ENCODE data around the gene KCTD7. TPM values are rescaled to one million over a fixed set of nuclear protein-coding genes. Genes with fewer than 3 reads are reported as not detected.
"Not testable (repeated sequence)": the region's sequence is repeated elsewhere in the genome, so short reads cannot be mapped to it uniquely, and the experiment has no call there.

KCTD7 gene
- total RNA-seq, 1 experiment from 2014 or later = 28.0 TPM

GRCh38 chr7:66635982-66636546 lies 7.4 kb downstream of the KCTD7 start:
- H3K4me3 ChIP-seq (ENCODE audit: low read depth in 2 of 2, low read length in 2 of 2); H3K27me3 ChIP-seq (ENCODE audit: control insufficient read depth, insufficient read depth, low read length); POLR2A ChIA-PET; H3K4me1 ChIP-seq (ENCODE audit: control insufficient read depth, insufficient read depth, low read length); BruUV-seq (replicated peaks); H3K27ac ChIP-seq (ENCODE audit: low read length); intact Hi-C loops (cut with micrococcal nuclease; ENCODE audit: unreplicated experiment); DNase-seq (ENCODE audit: low read depth, low spot score); H3K9me3 ChIP-seq (ENCODE audit: control insufficient read depth, insufficient read depth, low read depth, low read length); CTCF ChIA-PET; in situ Hi-C loops (cut with HindIII; ENCODE audit: low pct_unique_long_range_greater_than_20kb, low sequenced_read_pairs): not testable (repeated sequence)
- peak; percentile 83 for ATAC-seq
- H3K36me3 ChIP-seq (ENCODE audit: control insufficient read depth, insufficient read depth, low read length) = peaks cover 24% of the 10 kb centered on the region

- no peak overlapping the region for H3K4me3 ChIP-seq (ENCODE audit: low read depth in 2 of 2, low read length in 2 of 2)
- POLR2A ChIA-PET = no interaction called here
- CTCF ChIA-PET = no interaction called here
- intact Hi-C loops (cut with micrococcal nuclease; ENCODE audit: unreplicated experiment) (no loop called here), in situ Hi-C loops (cut with HindIII; ENCODE audit: low pct_unique_long_range_greater_than_20kb, low sequenced_read_pairs) (no loop called here)
- DNase-seq (ENCODE audit: low read depth, low spot score) (no peak), ATAC-seq (no peak)
- BruUV-seq (replicated peaks) = no TSS peak
- peaks cover 27% of the 10 kb centered on the region for H3K36me3 ChIP-seq (ENCODE audit: control insufficient read depth, insufficient read depth, low read length)
- no peaks in the 10 kb centered on the region for H3K4me1 ChIP-seq (ENCODE audit: control insufficient read depth, insufficient read depth, low read length)
- no peaks in the 10 kb centered on the region for H3K9me3 ChIP-seq (ENCODE audit: control insufficient read depth, insufficient read depth, low read depth, low read length)
- no peak overlapping the region for H3K27ac ChIP-seq (ENCODE audit: low read length)
- H3K27me3 ChIP-seq (ENCODE audit: control insufficient read depth, insufficient read depth, low read length) = no peaks in the 10 kb centered on the region
- TF ChIP-seq REST (IDR thresholded peaks at IDR 0.05; ENCODE audit: insufficient read depth in 1 of 2, low read depth in 2 of 2, low read length in 1 of 2) (no peak), POLR2AphosphoS5 (IDR thresholded peaks at IDR 0.05; ENCODE audit: low read depth, low read length) (no peak), CTCF (IDR thresholded peaks at IDR 0.05) (no peak), SIN3A (IDR thresholded peaks at IDR 0.05; ENCODE audit: borderline replicate concordance, insufficient read depth, low read depth, low read length) (no peak), TCF7L2 (IDR thresholded peaks at IDR 0.05; ENCODE audit: low read depth, low read length) (no peak)
These were observed 9.8 kb downstream of the KCTD7 start for GRCh38 chr7:66638309-66639099.

GRCh38 chr7:66639773-66640172 lies 11.1 kb downstream of the KCTD7 start:
- no TSS peak for BruUV-seq (replicated peaks)
- ATAC-seq (no peak), DNase-seq (ENCODE audit: low read depth, low spot score) (no peak)
- intact Hi-C loops (cut with micrococcal nuclease; ENCODE audit: unreplicated experiment) = no loop called here
- ChIA-PET POLR2A (no interaction called here), CTCF (no interaction called here)
- Histone ChIP-seq H3K27me3 (ENCODE audit: control insufficient read depth, insufficient read depth, low read length) (no peaks in the 10 kb centered on the region), H3K27ac (ENCODE audit: low read length) (no peak overlapping the region), H3K9me3 (ENCODE audit: control insufficient read depth, insufficient read depth, low read depth, low read length) (no peaks in the 10 kb centered on the region), H3K4me1 (ENCODE audit: control insufficient read depth, insufficient read depth, low read length) (no peaks in the 10 kb centered on the region), H3K4me3 (ENCODE audit: low read depth in 2 of 2, low read length in 2 of 2) (no peak overlapping the region), H3K36me3 (ENCODE audit: control insufficient read depth, insufficient read depth, low read length) (peaks cover 27% of the 10 kb centered on the region)
- TF ChIP-seq REST (IDR thresholded peaks at IDR 0.05; ENCODE audit: insufficient read depth in 1 of 2, low read depth in 2 of 2, low read length in 1 of 2) (no peak), CTCF (IDR thresholded peaks at IDR 0.05) (no peak), TCF7L2 (IDR thresholded peaks at IDR 0.05; ENCODE audit: low read depth, low read length) (no peak)
- in situ Hi-C loops (cut with HindIII; ENCODE audit: low pct_unique_long_range_greater_than_20kb, low sequenced_read_pairs) = no loop called here

All from Panc1 (cell line).